GM21515 (cell line): ENCODE data around the gene FAM124B.

Source experiments
- ATAC-seq: cut with Tn5 transposase; IDR thresholded peaks from one replicate; pipeline ENCODE4 v1.9.1; 2021; ENCODE audit not compliant: unreplicated experiment

The FAM124B gene

GRCh38 chr2:224345492-224345891, 56.4 kb downstream of the FAM124B start:
- no peak for ATAC-seq

DNA sequence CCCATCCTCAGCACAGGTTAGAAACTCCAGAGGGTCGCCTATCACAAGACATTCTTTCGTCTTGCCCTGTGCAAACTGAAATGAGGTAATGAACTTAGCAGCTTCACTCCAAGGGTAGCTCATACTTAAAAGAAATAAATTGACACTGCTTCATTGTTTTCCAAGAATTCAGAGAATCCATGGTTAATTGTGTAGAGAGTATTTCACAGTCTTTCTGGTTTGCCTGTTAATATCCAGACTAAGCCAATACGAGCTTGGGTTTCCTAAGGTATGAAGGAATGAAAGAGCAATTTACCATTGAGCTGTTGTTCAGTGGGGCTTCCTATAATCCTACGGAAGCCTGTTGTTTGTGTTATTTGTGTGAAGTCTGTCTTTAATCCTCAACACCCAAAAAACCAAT, 58.7 kb downstream of the FAM124B start:
- no peak for ATAC-seq

GRCh38 chr2:224335991-224336390, 65.9 kb downstream of the FAM124B start:
- ATAC-seq, result no peak

- no peak for ATAC-seq
Measured at GRCh38 chr2:224334726-224335125, 67.2 kb downstream of the FAM124B start.

GRCh38 chr2:224333726-224334482, 68.0 kb downstream of the FAM124B start:
- no peak for ATAC-seq

DNA sequence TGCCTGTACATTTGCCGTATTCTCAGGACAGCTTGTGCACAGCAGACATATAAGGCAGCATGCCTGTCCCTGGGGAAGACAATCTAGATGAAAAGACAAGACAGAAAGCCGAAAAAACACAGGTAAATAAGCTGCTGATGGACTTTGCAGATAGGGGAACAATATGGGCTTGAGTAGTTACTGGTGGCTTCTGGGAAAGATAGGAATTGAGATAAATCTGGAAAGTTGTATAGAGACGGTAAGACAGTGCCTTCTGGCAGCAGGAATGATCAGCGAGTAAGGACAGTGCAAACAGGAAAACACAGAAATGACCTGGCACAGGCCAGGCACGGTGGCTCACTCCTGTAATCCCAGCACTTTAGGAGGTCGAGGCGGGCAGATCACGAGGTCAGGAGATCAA, 70.2 kb downstream of the FAM124B start:
- no peak for ATAC-seq

GRCh38 chr2:224328798-224329197, 73.1 kb downstream of the FAM124B start:
- no peak for ATAC-seq
